CD14-positive monocyte (primary cell): Measurements from ENCODE around the gene ODF2. TPM values are rescaled to one million over a fixed set of nuclear protein-coding genes. Genes with fewer than 3 reads are reported as not detected.

Experiments used
- DNase-seq, 3 donors: peaks; one replicate each; pipeline ENCODE4 v3.0.0-alpha.2; 2011 to 2022
- H2AFZ ChIP-seq: 2 replicates; pipeline ENCODE4 v1.6.0; 2012; ENCODE audit warnings: mild to moderate bottlenecking, low read depth, low read length, inconsistent platforms; ENCODE audit not compliant: insufficient read depth, poor library complexity, severe bottlenecking
- H3K27ac ChIP-seq, 2 donors: 1 replicate in 1 of 2; 2 replicates in 1 of 2; pipeline ENCODE4 v1.5.1; 2012 to 2013; ENCODE audit warnings: low read length in 2 of 2, control low read depth in 1 of 2, inconsistent platforms in 1 of 2, low read depth in 1 of 2, mild to moderate bottlenecking in 1 of 2
- H3K27me3 ChIP-seq, 2 donors: one replicate each; pipeline versions ENCODE4 v1.6.0 to v1.6.1; 2011 to 2013; ENCODE audit warnings: low read length in 2 of 2; ENCODE audit not compliant: control insufficient read depth in 2 of 2, insufficient read depth in 2 of 2
- H3K36me3 ChIP-seq, 2 donors: replicated peaks in 1 of 2; 1 replicate in 1 of 2; 2 replicates in 1 of 2; pipeline versions ENCODE4 v1.5.1 to v1.6.1; 2012 to 2013; ENCODE audit warnings: low read length in 2 of 2, control low read depth in 1 of 2, inconsistent platforms in 1 of 2, mild to moderate bottlenecking in 1 of 2; ENCODE audit not compliant: insufficient read depth in 2 of 2, control insufficient read depth in 1 of 2
- H3K4me1 ChIP-seq, 2 donors: 1 replicate in 1 of 2; 2 replicates in 1 of 2; pipeline versions ENCODE4 v1.5.1 to v1.6.1; 2012 to 2013; ENCODE audit warnings: low read length in 2 of 2, control low read depth in 1 of 2, inconsistent platforms in 1 of 2, mild to moderate bottlenecking in 1 of 2, moderate library complexity in 1 of 2; ENCODE audit not compliant: insufficient read depth in 2 of 2, control insufficient read depth in 1 of 2
- H3K4me2 ChIP-seq: replicated peaks from 2 replicates; pipeline ENCODE3; 2012; ENCODE audit warnings: low read length, moderate library complexity, mild to moderate bottlenecking; ENCODE audit not compliant: poor library complexity, severe bottlenecking; ENCODE audit errors: extremely low read depth
- H3K4me3 ChIP-seq, 3 experiments: fragments of 200-600 bp in 1 of 3; sonication (generic) in 1 of 3; replicated peaks in 1 of 3; 1 replicate in 2 of 3; 2 replicates in 1 of 3; pipeline ENCODE4 v1.5.1; 2011 to 2013; ENCODE audit warnings: low read length in 3 of 3, mild to moderate bottlenecking in 3 of 3, control low read depth in 2 of 3, low read depth in 2 of 3, inconsistent platforms in 1 of 3, moderate library complexity in 1 of 3
- H3K79me2 ChIP-seq: 2 replicates; pipeline ENCODE4 v1.6.0; 2012; ENCODE audit warnings: mild to moderate bottlenecking, control low read depth, inconsistent platforms, low read length, moderate library complexity; ENCODE audit not compliant: insufficient read depth
- H3K9ac ChIP-seq: 2 replicates; pipeline ENCODE4 v1.6.0; 2017; ENCODE audit warnings: low read length, mild to moderate bottlenecking; ENCODE audit not compliant: insufficient read depth, poor library complexity, severe bottlenecking
- H3K9me3 ChIP-seq, 2 donors: replicated peaks in 1 of 2; 1 replicate in 1 of 2; 2 replicates in 1 of 2; pipeline versions ENCODE4 v1.5.1 to v1.6.1; 2012 to 2013; ENCODE audit warnings: low read length in 2 of 2, control low read depth in 1 of 2; ENCODE audit not compliant: control insufficient read depth in 1 of 2, insufficient read depth in 1 of 2
- H4K20me1 ChIP-seq: 2 replicates; pipeline ENCODE4 v1.6.0; 2012; ENCODE audit warnings: mild to moderate bottlenecking, low read length, control low read depth, moderate library complexity; ENCODE audit not compliant: insufficient read depth
- H3K27ac Mint-ChIP-seq, 7 donors: one replicate each; pipeline ENCODE4 v1.8.0; 2020; ENCODE audit warnings: mild to moderate bottlenecking in 7 of 7, mixed read lengths in 7 of 7, moderate library complexity in 6 of 7, inconsistent platforms in 2 of 7
- H3K27me3 Mint-ChIP-seq, 3 donors: one replicate each; pipeline ENCODE4 v1.8.0; 2021 to 2022; ENCODE audit warnings: low read depth in 3 of 3, mild to moderate bottlenecking in 3 of 3, mixed read lengths in 3 of 3, moderate library complexity in 3 of 3, inconsistent platforms in 1 of 3
- H3K36me3 Mint-ChIP-seq, 2 donors: one replicate each; pipeline ENCODE4 v1.8.0; 2020; ENCODE audit warnings: mixed read lengths in 2 of 2, inconsistent platforms in 1 of 2, mild to moderate bottlenecking in 1 of 2
- H3K4me1 Mint-ChIP-seq: one replicate; pipeline ENCODE4 v1.8.0; 2020; ENCODE audit warnings: mild to moderate bottlenecking, mixed read lengths
- H3K4me3 Mint-ChIP-seq, 2 donors: one replicate each; pipeline ENCODE4 v1.8.0; 2020; ENCODE audit warnings: mild to moderate bottlenecking in 2 of 2, mixed read lengths in 2 of 2, moderate library complexity in 1 of 2
- H3K9me3 Mint-ChIP-seq, 7 donors: one replicate each; pipeline ENCODE4 v1.8.0; 2020 to 2022; ENCODE audit warnings: mixed read lengths in 7 of 7, mild to moderate bottlenecking in 6 of 7, moderate library complexity in 6 of 7, inconsistent platforms in 2 of 7
- WGBS: methylation state at CpG from one replicate; pipeline ENCODE4 v1.1.5; 2013; ENCODE audit warnings: missing lambda C conversion rate; ENCODE audit not compliant: insufficient coverage; 5-methylcytosine and 5-hydroxymethylcytosine counted together
- intact Hi-C, 2 donors: fragments of 100-400 bp; cut with micrococcal nuclease; formaldehyde crosslinking; loops; one replicate each; pipeline versions ENCODE4 v1.15.0 to v1.15.1; 2023
- polyA plus RNA-seq, 3 donors: library from polyadenylated mRNA; depleted of rRNA in 1 of 3; unstranded in 2 of 3; stranded (reverse) in 1 of 3; fragments of 300-500 nt in 2 of 3; fragments of >200 nt in 1 of 3; fragmentation: Illumina TruSeq in 2 of 3; gene quantifications; 1 replicate in 2 of 3; 2 replicates in 1 of 3; pipeline ENCODE4 v1.2.3, GENCODE V29; 2012 to 2021
- TF ChIP-seq, protein P1 (sequence below): fragments of 200-600 bp; IDR thresholded peaks from one replicate; pipeline ENCODE4 v1.8.0; 2022; ENCODE audit warnings: antibody characterized with exemption, mild to moderate bottlenecking

The ODF2 gene
- polyA plus RNA-seq, 3 donors = 7.9 to 24.1 (median 11.4) TPM

- intact Hi-C loops = loop anchor here (5.0 to 10.0 kb wide), 2 partner anchors 54 to 121 kb away; no protein-coding TSS in a partner anchor
- Histone ChIP-seq H3K9me3 (peaks cover 0 to 12% of the 10 kb centered on the region in 2 donors), H2AFZ (peak overlapping the region; percentile 50), H3K4me1 (peaks cover 12 to 21% of the 10 kb centered on the region in 2 donors), H4K20me1 (no peaks in the 10 kb centered on the region), H3K36me3 (no peaks in the 10 kb centered on the region), H3K79me2 (no peaks in the 10 kb centered on the region), H3K27ac (no peak overlapping the region), H3K4me2 (no peak overlapping the region), H3K4me3 (no peak overlapping the region), H3K27me3 (peaks cover 10 to 30% of the 10 kb centered on the region in 2 donors), H3K9ac (no peak overlapping the region)
- Mint-ChIP-seq H3K27ac (no peak overlapping the region), H3K9me3 (peaks cover 0 to 11% (median 4%) of the 10 kb centered on the region in 7 donors), H3K4me1 (peaks cover 22% of the 10 kb centered on the region), H3K36me3 (no peaks in the 10 kb centered on the region), H3K27me3 (peaks cover 41 to 65% (median 42%) of the 10 kb centered on the region in 3 donors), H3K4me3 (no peak overlapping the region)
- TF ChIP-seq, protein P1, sequence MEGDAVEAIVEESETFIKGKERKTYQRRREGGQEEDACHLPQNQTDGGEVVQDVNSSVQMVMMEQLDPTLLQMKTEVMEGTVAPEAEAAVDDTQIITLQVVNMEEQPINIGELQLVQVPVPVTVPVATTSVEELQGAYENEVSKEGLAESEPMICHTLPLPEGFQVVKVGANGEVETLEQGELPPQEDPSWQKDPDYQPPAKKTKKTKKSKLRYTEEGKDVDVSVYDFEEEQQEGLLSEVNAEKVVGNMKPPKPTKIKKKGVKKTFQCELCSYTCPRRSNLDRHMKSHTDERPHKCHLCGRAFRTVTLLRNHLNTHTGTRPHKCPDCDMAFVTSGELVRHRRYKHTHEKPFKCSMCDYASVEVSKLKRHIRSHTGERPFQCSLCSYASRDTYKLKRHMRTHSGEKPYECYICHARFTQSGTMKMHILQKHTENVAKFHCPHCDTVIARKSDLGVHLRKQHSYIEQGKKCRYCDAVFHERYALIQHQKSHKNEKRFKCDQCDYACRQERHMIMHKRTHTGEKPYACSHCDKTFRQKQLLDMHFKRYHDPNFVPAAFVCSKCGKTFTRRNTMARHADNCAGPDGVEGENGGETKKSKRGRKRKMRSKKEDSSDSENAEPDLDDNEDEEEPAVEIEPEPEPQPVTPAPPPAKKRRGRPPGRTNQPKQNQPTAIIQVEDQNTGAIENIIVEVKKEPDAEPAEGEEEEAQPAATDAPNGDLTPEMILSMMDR = no peak
- no peak for DNase-seq
- whole genome bisulfite sequencing = 37% methylated on average over 2 of the region's 6 CpGs
These were observed 39.8 kb upstream of the ODF2 start for GRCh38 chr9:128416014-128416413.

DNA sequence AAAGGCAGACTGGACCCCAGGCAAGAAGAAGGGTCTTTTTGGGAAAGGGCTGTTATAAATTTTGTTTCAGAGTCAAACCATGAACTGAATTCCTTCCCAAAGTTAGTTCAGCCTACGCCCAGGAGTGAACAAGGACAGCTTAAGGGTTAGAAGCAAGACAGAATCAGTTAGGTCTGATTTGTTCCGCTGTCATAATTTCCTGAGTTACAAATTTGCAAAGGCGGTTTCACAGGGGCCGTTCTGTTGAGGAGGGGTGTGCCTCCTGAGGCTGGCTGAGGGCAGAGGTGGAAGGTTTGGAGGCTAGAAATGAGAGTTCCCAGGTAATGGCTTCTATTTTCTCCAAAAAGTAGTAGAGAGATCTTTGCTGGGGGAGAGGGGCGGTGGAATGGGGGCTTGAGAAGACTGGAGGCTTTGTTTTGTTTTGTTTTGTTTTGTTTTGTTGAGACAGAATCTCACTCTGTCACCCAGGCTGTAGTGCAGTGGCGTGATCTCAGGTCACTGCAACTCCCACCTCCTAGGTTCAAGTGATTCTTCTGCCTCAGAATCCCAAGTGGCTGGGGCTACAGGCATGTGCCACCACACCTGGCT lies 39.3 kb upstream of the ODF2 start:
- H2AFZ ChIP-seq = peak overlapping the region; percentile 50
- no peak overlapping the region for H3K27ac ChIP-seq
- Mint-ChIP-seq H3K27ac (no peak overlapping the region), H3K9me3 (peaks cover 0 to 11% (median 4%) of the 10 kb centered on the region in 7 donors), H3K36me3 (no peaks in the 10 kb centered on the region), H3K4me1 (peaks cover 27% of the 10 kb centered on the region), H3K4me3 (peak overlapping the region in 1 of 2 donors; percentile 1), H3K27me3 (peaks cover 36 to 66% (median 37%) of the 10 kb centered on the region in 3 donors)
- H3K36me3 ChIP-seq = no peaks in the 10 kb centered on the region
- TF ChIP-seq, protein P1 = no peak
- H3K4me3 ChIP-seq = no peak overlapping the region
- H3K4me1 ChIP-seq = peaks cover 17 to 26% of the 10 kb centered on the region in 2 donors
- 19% methylated on average over 3 of the region's 6 CpGs for WGBS
- H3K79me2 ChIP-seq = no peaks in the 10 kb centered on the region
- intact Hi-C loops = loop anchor here (5.0 to 10.0 kb wide), 2 partner anchors 54 to 122 kb away; no protein-coding TSS in a partner anchor
- H3K4me2 ChIP-seq = no peak overlapping the region
- H4K20me1 ChIP-seq = no peaks in the 10 kb centered on the region
- H3K9me3 ChIP-seq = peaks cover 0 to 12% of the 10 kb centered on the region in 2 donors
- H3K9ac ChIP-seq = no peak overlapping the region
- DNase-seq = no peak
- H3K27me3 ChIP-seq = peaks cover 10 to 30% of the 10 kb centered on the region in 2 donors
